Measurements from ENCODE around the gene POLR1A.
"Not testable (repeated sequence)": the region's sequence is repeated elsewhere in the genome, so short reads cannot be mapped to it uniquely, and the experiment has no call there.

POLR1A gene

DNA sequence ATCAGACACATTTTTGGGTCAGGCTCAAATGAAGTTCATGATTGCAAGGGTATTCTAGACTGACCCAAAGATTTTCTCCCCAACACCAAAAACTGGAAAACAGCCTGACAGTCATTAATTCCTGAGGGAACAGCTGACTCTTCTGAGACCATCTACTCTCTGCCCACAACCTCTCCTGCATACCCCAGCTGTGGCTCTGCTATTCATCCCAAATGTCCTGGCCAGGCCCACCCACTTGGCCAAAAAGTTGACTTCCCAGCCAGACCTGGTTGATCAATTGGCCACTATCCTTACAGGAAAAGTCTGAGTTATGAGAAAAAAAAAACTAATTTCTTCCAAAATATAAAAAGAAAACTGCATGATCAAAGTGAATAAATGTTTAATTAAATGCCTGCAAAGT lies 113.1 kb downstream of the POLR1A start:
- Histone ChIP-seq H3K9ac (ENCODE audit: low read length) (no peak overlapping the region), H3K23ac (ENCODE audit: low read length in 2 of 2) (no peak overlapping the region), H2AK5ac (ENCODE audit: low read length, severe bottlenecking) (no peak overlapping the region), H2AFZ (ENCODE audit: low read depth, low read length) (no peak overlapping the region), H3K4me3 (ENCODE audit: insufficient read depth in 1 of 2, low read depth in 1 of 2, low read length in 2 of 2) (no peak overlapping the region), H3K18ac (ENCODE audit: low read depth in 1 of 2, low read length in 2 of 2) (peak overlapping the region in 1 of 2 experiments; percentile 6), H4K8ac (ENCODE audit: low read length) (peak overlapping the region; percentile 29), H2BK15ac (ENCODE audit: low read depth, poor library complexity, severe bottlenecking) (no peak overlapping the region), H3K27me3 (ENCODE audit: control insufficient read depth in 1 of 2, insufficient read depth in 1 of 2, low read length in 2 of 2) (no peaks in the 10 kb centered on the region), H3K9me3 (ENCODE audit: control insufficient read depth, low read length) (no peaks in the 10 kb centered on the region), H2BK120ac (ENCODE audit: low read depth, low read length) (no peak overlapping the region), H3K27ac (ENCODE audit: low read length, poor library complexity, severe bottlenecking) (no peak overlapping the region), H3K79me1 (replicated peaks; ENCODE audit: low read length, poor library complexity, severe bottlenecking) (no peaks in the 10 kb centered on the region), H3K14ac (ENCODE audit: low read length in 2 of 2) (no peak overlapping the region), H3K4me2 (ENCODE audit: low read length, poor library complexity, severe bottlenecking) (no peak overlapping the region), H3K4ac (ENCODE audit: low read depth in 1 of 2, low read length in 2 of 2) (no peak overlapping the region), H3K36me3 (ENCODE audit: control insufficient read depth in 1 of 2, insufficient read depth in 2 of 2, low read depth in 1 of 2, low read length in 2 of 2) (no peaks in the 10 kb centered on the region), H3K4me1 (ENCODE audit: control insufficient read depth, insufficient read depth, low read depth, low read length) (peaks cover 24% of the 10 kb centered on the region), H2BK5ac (ENCODE audit: low read depth, low read length, poor library complexity, severe bottlenecking) (no peak overlapping the region), H2BK12ac (ENCODE audit: low read length in 2 of 2) (peak overlapping the region in 1 of 2 experiments; percentile 63), H4K91ac (ENCODE audit: low read length) (no peak overlapping the region)
- no peak for DNase-seq

GRCh38 chr2:85992053-85992452 lies 113.6 kb downstream of the POLR1A start:
- H3K18ac ChIP-seq (ENCODE audit: low read depth in 1 of 2, low read length in 2 of 2); H3K27ac ChIP-seq (ENCODE audit: low read length, poor library complexity, severe bottlenecking); H3K4me3 ChIP-seq (ENCODE audit: insufficient read depth in 1 of 2, low read depth in 1 of 2, low read length in 2 of 2); H3K9me3 ChIP-seq (ENCODE audit: control insufficient read depth, low read length); H3K4ac ChIP-seq (ENCODE audit: low read depth in 1 of 2, low read length in 2 of 2); H2BK5ac ChIP-seq (ENCODE audit: low read depth, low read length, poor library complexity, severe bottlenecking); H3K9ac ChIP-seq (ENCODE audit: low read length); H2AK5ac ChIP-seq (ENCODE audit: low read length, severe bottlenecking); H3K4me2 ChIP-seq (ENCODE audit: low read length, poor library complexity, severe bottlenecking); H3K23ac ChIP-seq (ENCODE audit: low read length in 2 of 2); H4K8ac ChIP-seq (ENCODE audit: low read length); H4K91ac ChIP-seq (ENCODE audit: low read length); H2BK120ac ChIP-seq (ENCODE audit: low read depth, low read length); H3K27me3 ChIP-seq (ENCODE audit: control insufficient read depth in 1 of 2, insufficient read depth in 1 of 2, low read length in 2 of 2); H3K79me1 ChIP-seq (replicated peaks; ENCODE audit: low read length, poor library complexity, severe bottlenecking); H2BK15ac ChIP-seq (ENCODE audit: low read depth, poor library complexity, severe bottlenecking); DNase-seq; H3K14ac ChIP-seq (ENCODE audit: low read length in 2 of 2); H3K36me3 ChIP-seq (ENCODE audit: control insufficient read depth in 1 of 2, insufficient read depth in 2 of 2, low read depth in 1 of 2, low read length in 2 of 2); H2BK12ac ChIP-seq (ENCODE audit: low read length in 2 of 2); H2AFZ ChIP-seq (ENCODE audit: low read depth, low read length): not testable (repeated sequence)
- WGBS, result over 99% methylated on average over 7 of the region's 9 CpGs
- H3K4me1 ChIP-seq (ENCODE audit: control insufficient read depth, insufficient read depth, low read depth, low read length), result peaks cover 20% of the 10 kb centered on the region

DNA sequence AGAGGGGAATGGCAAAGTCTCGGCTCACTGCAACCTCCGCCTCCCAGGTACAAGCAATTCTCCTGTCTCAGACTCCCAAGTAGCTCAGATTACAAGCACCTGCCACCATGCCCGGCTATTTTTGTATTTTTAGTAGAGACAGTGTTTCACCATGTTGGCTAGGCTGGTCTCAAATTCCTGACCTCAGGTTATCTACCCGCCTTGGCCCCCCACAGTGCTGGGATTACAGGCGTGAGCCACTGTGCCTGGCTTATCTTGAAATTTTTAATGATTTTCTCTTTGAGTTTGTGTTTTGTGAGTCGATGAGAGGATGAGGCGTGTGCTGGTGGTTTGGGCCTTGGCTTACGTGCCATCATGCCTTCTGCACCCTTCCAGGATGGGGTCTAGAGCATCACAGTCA lies 115.6 kb downstream of the POLR1A start:
- H2BK12ac ChIP-seq (ENCODE audit: low read length in 2 of 2), result no peak overlapping the region
- no peak overlapping the region for H3K18ac ChIP-seq (ENCODE audit: low read depth in 1 of 2, low read length in 2 of 2)
- DNase-seq, result no peak
- H3K4me3 ChIP-seq (ENCODE audit: insufficient read depth in 1 of 2, low read depth in 1 of 2, low read length in 2 of 2), result no peak overlapping the region
- H2BK15ac ChIP-seq (ENCODE audit: low read depth, poor library complexity, severe bottlenecking), result no peak overlapping the region
- H2BK120ac ChIP-seq (ENCODE audit: low read depth, low read length), result no peak overlapping the region
- H3K79me1 ChIP-seq (replicated peaks; ENCODE audit: low read length, poor library complexity, severe bottlenecking), result no peaks in the 10 kb centered on the region
- no peak overlapping the region for H3K4ac ChIP-seq (ENCODE audit: low read depth in 1 of 2, low read length in 2 of 2)
- no peak overlapping the region for H3K27ac ChIP-seq (ENCODE audit: low read length, poor library complexity, severe bottlenecking)
- H2AFZ ChIP-seq (ENCODE audit: low read depth, low read length), result no peak overlapping the region
- WGBS, result 97% methylated on average over 7 of the region's 8 CpGs
- no peak overlapping the region for H3K9ac ChIP-seq (ENCODE audit: low read length)
- H2AK5ac ChIP-seq (ENCODE audit: low read length, severe bottlenecking), result no peak overlapping the region
- no peak overlapping the region for H3K14ac ChIP-seq (ENCODE audit: low read length in 2 of 2)
- no peak overlapping the region for H4K8ac ChIP-seq (ENCODE audit: low read length)
- no peak overlapping the region for H2BK5ac ChIP-seq (ENCODE audit: low read depth, low read length, poor library complexity, severe bottlenecking)
- H3K9me3 ChIP-seq (ENCODE audit: control insufficient read depth, low read length), result no peaks in the 10 kb centered on the region
- H3K4me2 ChIP-seq (ENCODE audit: low read length, poor library complexity, severe bottlenecking), result no peak overlapping the region
- H3K36me3 ChIP-seq (ENCODE audit: control insufficient read depth in 1 of 2, insufficient read depth in 2 of 2, low read depth in 1 of 2, low read length in 2 of 2), result no peaks in the 10 kb centered on the region
- no peak overlapping the region for H4K91ac ChIP-seq (ENCODE audit: low read length)
- peaks cover 9% of the 10 kb centered on the region for H3K4me1 ChIP-seq (ENCODE audit: control insufficient read depth, insufficient read depth, low read depth, low read length)
- H3K23ac ChIP-seq (ENCODE audit: low read length in 2 of 2), result no peak overlapping the region
- no peaks in the 10 kb centered on the region for H3K27me3 ChIP-seq (ENCODE audit: control insufficient read depth in 1 of 2, insufficient read depth in 1 of 2, low read length in 2 of 2)

DNA sequence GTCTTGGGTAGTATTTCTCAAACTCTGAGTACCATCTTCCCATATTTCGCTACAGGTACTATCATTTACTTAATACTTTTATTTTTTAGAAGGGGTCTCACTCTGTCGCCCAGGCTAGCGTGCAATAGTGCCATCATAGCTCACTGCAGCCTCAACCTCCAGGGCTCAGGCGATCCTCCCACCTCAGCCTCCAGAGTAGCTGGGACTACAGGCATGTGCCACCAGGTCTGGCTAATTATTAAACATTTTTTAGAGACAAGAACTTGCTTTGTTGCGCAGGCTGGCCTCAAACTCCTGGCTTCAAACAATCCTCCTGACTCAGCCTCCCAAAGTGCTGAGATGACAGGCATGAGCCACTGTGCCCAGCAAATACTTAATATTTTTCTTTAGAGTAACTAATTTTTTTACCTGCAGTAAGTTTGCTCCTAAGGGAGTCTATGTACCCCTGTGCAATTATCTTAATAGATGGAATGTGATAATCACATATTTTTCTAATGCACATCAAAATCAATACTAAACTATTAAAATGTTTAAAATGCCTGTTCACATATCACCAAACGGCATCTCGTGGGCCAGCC lies 116.3 kb downstream of the POLR1A start:
- no peak overlapping the region for H2BK120ac ChIP-seq (ENCODE audit: low read depth, low read length)

More for the DNA sequence above, 116.3 kb downstream of the POLR1A start:
- no peak overlapping the region for H3K14ac ChIP-seq (ENCODE audit: low read length in 2 of 2)
- no peak overlapping the region for H2AK5ac ChIP-seq (ENCODE audit: low read length, severe bottlenecking)
- 80% methylated on average over 7 of the region's 7 CpGs for WGBS
- no peak overlapping the region for H3K27ac ChIP-seq (ENCODE audit: low read length, poor library complexity, severe bottlenecking)
- no peak overlapping the region for H3K18ac ChIP-seq (ENCODE audit: low read depth in 1 of 2, low read length in 2 of 2)
- no peak overlapping the region for H3K4me3 ChIP-seq (ENCODE audit: insufficient read depth in 1 of 2, low read depth in 1 of 2, low read length in 2 of 2)
- H3K4me2 ChIP-seq (ENCODE audit: low read length, poor library complexity, severe bottlenecking), result no peak overlapping the region
- DNase-seq, result no peak
- H2AFZ ChIP-seq (ENCODE audit: low read depth, low read length), result no peak overlapping the region
- H3K27me3 ChIP-seq (ENCODE audit: control insufficient read depth in 1 of 2, insufficient read depth in 1 of 2, low read length in 2 of 2), result no peaks in the 10 kb centered on the region
- H3K4me1 ChIP-seq (ENCODE audit: control insufficient read depth, insufficient read depth, low read depth, low read length), result peaks cover 9% of the 10 kb centered on the region
- no peaks in the 10 kb centered on the region for H3K9me3 ChIP-seq (ENCODE audit: control insufficient read depth, low read length)
- H2BK15ac ChIP-seq (ENCODE audit: low read depth, poor library complexity, severe bottlenecking), result no peak overlapping the region
- no peak overlapping the region for H2BK5ac ChIP-seq (ENCODE audit: low read depth, low read length, poor library complexity, severe bottlenecking)
- H4K91ac ChIP-seq (ENCODE audit: low read length), result no peak overlapping the region
- H3K9ac ChIP-seq (ENCODE audit: low read length), result no peak overlapping the region
- no peaks in the 10 kb centered on the region for H3K79me1 ChIP-seq (replicated peaks; ENCODE audit: low read length, poor library complexity, severe bottlenecking)
- no peak overlapping the region for H3K23ac ChIP-seq (ENCODE audit: low read length in 2 of 2)
- no peak overlapping the region for H3K4ac ChIP-seq (ENCODE audit: low read depth in 1 of 2, low read length in 2 of 2)
- H3K36me3 ChIP-seq (ENCODE audit: control insufficient read depth in 1 of 2, insufficient read depth in 2 of 2, low read depth in 1 of 2, low read length in 2 of 2), result no peaks in the 10 kb centered on the region
- H4K8ac ChIP-seq (ENCODE audit: low read length), result no peak overlapping the region
- no peak overlapping the region for H2BK12ac ChIP-seq (ENCODE audit: low read length in 2 of 2)
